NCI-H446 treated with DMSO at 0.1 percent for 48 hours (cell line): ENCODE results near the gene LCP2.
A peak's percentile ranks its signal among the peaks of the same experiment; 100 is the strongest.
"Not testable (repeated sequence)": the region's sequence is repeated elsewhere in the genome, so short reads cannot be mapped to it uniquely, and the experiment has no call there.

Source experiments
- DNase-seq: peaks from one replicate; lab custom pipeline; 2025; lab: John Stamatoyannopoulos, UW

The LCP2 gene

GRCh38 chr5:170248172-170248930 is 49.2 kb downstream of the LCP2 start:
- DNase-seq: no peak

GRCh38 chr5:170247363-170247762 is 50.2 kb downstream of the LCP2 start:
- DNase-seq: no peak

GRCh38 chr5:170246126-170246870 is 51.3 kb downstream of the LCP2 start:
- DNase-seq: no peak

- not testable (repeated sequence) for DNase-seq
Observed at GRCh38 chr5:170245436-170245835, 52.1 kb downstream of the LCP2 start.

GRCh38 chr5:170238456-170239196 is 59.0 kb downstream of the LCP2 start:
- DNase-seq: no peak

- DNase-seq: no peak
Observed at GRCh38 chr5:170235876-170236864, 61.4 kb downstream of the LCP2 start.

- no peak for DNase-seq
Observed at GRCh38 chr5:170233358-170233892, 64.2 kb downstream of the LCP2 start.

- DNase-seq: no peak
Observed at GRCh38 chr5:170232786-170233185, 64.8 kb downstream of the LCP2 start, which contains the start of gene C5orf58. Gene C5orf58, plus strand, starts transcription at chr5:170232985. Its CDS starts 1,992 bp downstream, at chr5:170234977.

GRCh38 chr5:170228762-170229435 is 68.7 kb downstream of the LCP2 start:
- no peak for DNase-seq

- no peak for DNase-seq
Observed at GRCh38 chr5:170226661-170227060, 70.9 kb downstream of the LCP2 start.

GRCh38 chr5:170226129-170226615 is 71.4 kb downstream of the LCP2 start:
- no peak for DNase-seq

GRCh38 chr5:170225326-170226128 is 72.0 kb downstream of the LCP2 start:
- peak; percentile 11 for DNase-seq

- no peak for DNase-seq
Observed at GRCh38 chr5:170223906-170224305, 73.7 kb downstream of the LCP2 start.

- DNase-seq: no peak
Observed at GRCh38 chr5:170223360-170223759, 74.2 kb downstream of the LCP2 start.

- no peak for DNase-seq
Observed at GRCh38 chr5:170221327-170221741, 76.2 kb downstream of the LCP2 start.

GRCh38 chr5:170220191-170220590 is 77.4 kb downstream of the LCP2 start:
- DNase-seq: no peak

- no peak for DNase-seq
Observed at GRCh38 chr5:170219615-170220014, 78.0 kb downstream of the LCP2 start.

- DNase-seq: no peak
Observed at GRCh38 chr5:170218726-170219125, 78.9 kb downstream of the LCP2 start.

- DNase-seq: no peak
Observed at GRCh38 chr5:170217831-170218230, 79.7 kb downstream of the LCP2 start.
